Rectal smooth muscle tissue (tissue), 1 donor: ENCODE data around the gene GALNTL6.
"Not testable (repeated sequence)": the region's sequence is repeated elsewhere in the genome, so short reads cannot be mapped to it uniquely, and the experiment has no call there.

Experiments
- H3K27ac ChIP-seq: one replicate; pipeline ENCODE4 v1.7.0; 2013; ENCODE audit warnings: low read depth, low read length, inconsistent platforms
- H3K27me3 ChIP-seq: one replicate; pipeline ENCODE4 v1.7.0; 2013; ENCODE audit warnings: low read length; ENCODE audit not compliant: control insufficient read depth, insufficient read depth
- H3K36me3 ChIP-seq: one replicate; pipeline ENCODE4 v1.7.0; 2013; ENCODE audit warnings: low read length; ENCODE audit not compliant: control insufficient read depth, insufficient read depth
- H3K4me1 ChIP-seq: one replicate; pipeline ENCODE4 v1.7.0; 2013; ENCODE audit warnings: low read length; ENCODE audit not compliant: control insufficient read depth, insufficient read depth
- H3K4me3 ChIP-seq: one replicate; pipeline ENCODE4 v1.7.0; 2013; ENCODE audit warnings: low read length
- H3K9ac ChIP-seq: one replicate; pipeline ENCODE4 v1.7.0; 2013; ENCODE audit warnings: low read length

GALNTL6 gene

DNA sequence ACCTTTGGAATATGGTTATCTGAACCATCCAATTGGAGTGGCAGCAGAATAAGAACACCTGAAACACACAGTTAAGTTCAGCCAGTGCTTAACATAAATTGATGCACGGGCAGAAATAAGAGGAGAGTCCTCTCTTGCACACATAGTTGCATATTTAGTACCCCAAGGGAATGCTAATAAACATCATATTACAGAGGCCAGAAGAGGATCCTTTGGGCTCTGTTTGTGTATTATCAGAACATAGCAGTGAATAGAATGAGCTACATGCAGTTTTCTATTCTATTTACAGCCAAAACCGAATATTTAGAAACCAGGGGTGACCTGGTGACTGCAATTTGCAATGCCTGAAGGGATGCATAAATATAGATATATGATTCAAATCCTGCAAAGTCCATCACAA lies 1054.6 kb downstream of the GALNTL6 start:
- Histone ChIP-seq H3K27me3 (no peaks in the 10 kb centered on the region), H3K27ac (no peak overlapping the region), H3K4me1 (no peaks in the 10 kb centered on the region), H3K9ac (no peak overlapping the region), H3K36me3 (no peaks in the 10 kb centered on the region), H3K4me3 (no peak overlapping the region)

DNA sequence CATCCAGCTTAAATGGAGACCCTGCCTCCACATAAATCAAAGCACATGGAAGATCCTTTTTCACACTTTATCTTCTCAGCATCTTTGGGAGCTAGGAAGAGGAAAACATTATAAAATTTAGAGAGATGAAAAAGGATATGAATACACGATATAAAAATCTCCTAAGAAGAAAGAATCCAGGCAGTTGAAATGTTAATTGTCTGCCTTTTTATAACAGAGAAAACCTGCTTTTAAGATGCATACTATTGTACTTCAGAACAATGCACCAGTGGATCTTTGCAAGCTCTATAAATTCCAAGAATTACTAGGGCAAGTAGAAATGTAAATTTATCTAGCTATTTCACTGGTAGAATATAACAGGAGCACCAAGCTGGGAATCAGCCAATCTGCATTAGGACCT lies 1055.1 kb downstream of the GALNTL6 start:
- Histone ChIP-seq H3K4me1 (no peaks in the 10 kb centered on the region), H3K27me3 (no peaks in the 10 kb centered on the region), H3K4me3 (no peak overlapping the region), H3K27ac (no peak overlapping the region), H3K9ac (no peak overlapping the region), H3K36me3 (no peaks in the 10 kb centered on the region)

DNA sequence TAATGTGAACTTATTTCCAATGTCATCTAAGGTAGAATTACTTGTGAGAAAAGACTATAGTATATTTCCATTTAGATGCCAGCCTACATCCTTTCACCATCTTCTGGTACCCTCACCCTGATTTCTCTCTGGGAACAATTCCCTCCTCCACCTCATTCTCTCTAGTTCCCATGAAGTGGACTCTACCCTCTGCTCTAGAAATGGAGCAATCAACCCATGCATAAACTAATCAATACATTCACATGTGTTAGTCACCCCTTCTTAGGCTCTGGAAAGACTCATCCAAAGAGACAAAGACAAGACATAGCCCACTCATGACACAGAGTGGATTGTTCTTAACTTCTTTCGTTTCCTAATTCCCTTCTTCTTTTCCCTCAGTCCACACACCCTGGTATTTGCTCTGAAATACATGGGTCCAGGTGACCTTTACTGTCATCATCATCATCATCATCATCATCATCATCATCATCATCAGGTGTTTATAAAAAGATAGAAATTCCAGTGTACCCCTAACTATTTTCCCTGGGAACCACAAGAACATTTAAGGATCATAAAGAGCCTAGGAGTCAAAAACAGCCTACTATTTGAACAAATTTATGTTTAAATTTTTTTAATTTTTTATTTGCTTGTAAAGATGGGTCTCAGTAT lies 1056.5 kb downstream of the GALNTL6 start:
- no peaks in the 10 kb centered on the region for H3K27me3 ChIP-seq
- no peak overlapping the region for H3K9ac ChIP-seq
- H3K27ac ChIP-seq: no peak overlapping the region
- H3K4me1 ChIP-seq: no peaks in the 10 kb centered on the region
- no peak overlapping the region for H3K4me3 ChIP-seq
- no peaks in the 10 kb centered on the region for H3K36me3 ChIP-seq

DNA sequence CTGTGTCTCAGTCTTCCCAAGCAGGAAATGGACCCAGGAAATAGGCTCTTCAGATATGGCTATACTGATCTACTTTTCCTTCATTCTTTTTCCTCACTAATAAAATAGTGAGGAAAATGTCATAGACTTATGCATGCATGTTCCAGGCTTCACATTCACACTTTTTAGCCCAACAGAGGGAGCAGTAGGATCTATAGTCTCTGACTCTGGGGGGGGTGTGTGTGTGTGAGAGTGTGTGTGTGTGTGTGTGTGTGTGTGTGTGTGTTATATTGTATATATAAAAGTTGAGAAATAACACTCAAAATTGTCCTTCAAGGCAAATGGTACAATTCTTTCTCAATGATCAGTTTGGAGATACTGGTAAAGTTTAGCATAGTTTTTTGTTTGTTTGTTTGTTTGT lies 1058.2 kb downstream of the GALNTL6 start:
- H3K36me3 ChIP-seq: no peaks in the 10 kb centered on the region
- H3K9ac ChIP-seq: no peak overlapping the region
- H3K27ac ChIP-seq: no peak overlapping the region
- no peaks in the 10 kb centered on the region for H3K27me3 ChIP-seq
- H3K4me3 ChIP-seq: no peak overlapping the region
- no peaks in the 10 kb centered on the region for H3K4me1 ChIP-seq

DNA sequence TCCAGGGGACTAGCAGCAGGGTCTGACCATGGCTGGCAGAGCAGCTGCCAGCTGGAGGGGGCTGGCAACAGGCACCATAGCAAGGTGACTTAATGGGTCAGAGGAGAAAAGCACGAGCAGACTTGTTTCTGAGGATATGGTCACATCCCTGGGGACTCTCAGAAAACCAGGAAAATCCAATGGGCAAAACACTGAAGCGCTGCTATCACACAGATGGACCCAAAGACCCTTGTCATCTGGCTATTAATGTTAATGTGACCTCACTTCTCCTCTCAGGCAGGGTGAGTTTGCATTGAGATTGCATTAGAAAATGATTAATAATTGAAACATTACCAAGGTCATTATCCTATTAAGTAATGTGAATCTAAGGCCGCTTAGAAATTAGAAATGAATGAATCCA lies 1061.7 kb downstream of the GALNTL6 start:
- Histone ChIP-seq H3K4me3 (no peak overlapping the region), H3K27me3 (no peaks in the 10 kb centered on the region), H3K9ac (no peak overlapping the region), H3K36me3 (no peaks in the 10 kb centered on the region), H3K4me1 (no peaks in the 10 kb centered on the region), H3K27ac (no peak overlapping the region)

DNA sequence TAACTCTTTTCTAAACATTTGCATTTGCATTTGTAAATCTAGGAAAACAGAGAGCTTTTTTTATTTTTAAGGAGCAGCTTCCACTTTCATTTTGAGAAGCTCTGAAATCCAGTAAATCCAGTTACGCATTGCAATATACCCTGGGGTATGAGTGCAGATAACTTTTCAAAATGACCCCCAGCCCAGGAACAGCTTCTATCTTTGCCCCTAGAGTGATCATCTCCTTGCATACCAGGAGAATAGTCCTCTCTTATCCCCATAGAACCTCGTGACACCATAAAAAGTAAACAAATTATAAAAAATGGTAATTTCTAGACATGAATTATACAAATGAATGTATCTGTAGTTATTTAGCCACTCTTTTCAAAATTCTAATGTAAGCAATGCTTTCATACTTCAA lies 1063.2 kb downstream of the GALNTL6 start:
- Histone ChIP-seq H3K4me3 (no peak overlapping the region), H3K27me3 (no peaks in the 10 kb centered on the region), H3K9ac (no peak overlapping the region), H3K27ac (no peak overlapping the region), H3K4me1 (no peaks in the 10 kb centered on the region), H3K36me3 (no peaks in the 10 kb centered on the region)

DNA sequence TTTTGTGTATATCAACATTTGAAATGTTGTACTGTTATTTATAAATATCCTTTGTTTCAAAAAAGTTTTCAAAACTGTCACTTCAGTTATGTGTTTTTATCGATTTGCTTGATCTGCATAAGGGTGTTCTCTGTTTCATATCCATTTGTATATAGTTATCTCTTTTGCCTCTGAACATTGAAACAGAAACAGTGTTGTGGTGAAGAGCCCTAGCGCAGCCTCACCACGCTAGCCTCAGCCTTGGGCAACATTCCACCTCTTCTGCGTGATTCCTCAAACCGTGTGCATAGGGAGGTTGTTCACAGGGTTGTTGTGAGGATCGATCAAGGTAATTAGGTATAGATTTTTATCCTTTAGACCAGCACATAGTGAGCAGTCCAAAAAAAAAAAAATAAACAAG lies 1068.4 kb downstream of the GALNTL6 start:
- H3K4me1 ChIP-seq: no peaks in the 10 kb centered on the region
- no peak overlapping the region for H3K9ac ChIP-seq
- no peaks in the 10 kb centered on the region for H3K27me3 ChIP-seq
- no peaks in the 10 kb centered on the region for H3K36me3 ChIP-seq
- H3K4me3 ChIP-seq: no peak overlapping the region
- H3K27ac ChIP-seq: no peak overlapping the region

DNA sequence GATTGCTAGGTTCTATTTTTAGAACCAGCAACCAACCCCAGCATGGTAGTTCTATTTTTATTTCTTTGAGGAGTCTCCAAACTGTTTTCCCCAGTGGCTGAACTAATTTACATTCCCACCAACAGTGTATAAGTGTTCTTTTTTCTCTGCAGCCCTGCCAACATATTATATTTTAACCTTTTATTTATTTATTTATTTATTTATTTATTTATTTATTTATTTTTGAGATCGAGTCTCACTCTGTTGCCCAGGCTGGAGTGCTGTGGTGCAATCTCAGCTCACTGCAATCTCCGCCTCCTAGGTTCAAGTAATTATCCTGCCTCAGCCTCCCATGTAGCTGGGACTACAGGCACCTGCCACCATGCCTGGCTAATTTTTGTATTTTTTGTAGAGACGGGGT lies 1074.2 kb downstream of the GALNTL6 start:
- H3K9ac ChIP-seq, H3K36me3 ChIP-seq, H3K27me3 ChIP-seq, H3K4me1 ChIP-seq, H3K4me3 ChIP-seq, H3K27ac ChIP-seq: not testable (repeated sequence)

DNA sequence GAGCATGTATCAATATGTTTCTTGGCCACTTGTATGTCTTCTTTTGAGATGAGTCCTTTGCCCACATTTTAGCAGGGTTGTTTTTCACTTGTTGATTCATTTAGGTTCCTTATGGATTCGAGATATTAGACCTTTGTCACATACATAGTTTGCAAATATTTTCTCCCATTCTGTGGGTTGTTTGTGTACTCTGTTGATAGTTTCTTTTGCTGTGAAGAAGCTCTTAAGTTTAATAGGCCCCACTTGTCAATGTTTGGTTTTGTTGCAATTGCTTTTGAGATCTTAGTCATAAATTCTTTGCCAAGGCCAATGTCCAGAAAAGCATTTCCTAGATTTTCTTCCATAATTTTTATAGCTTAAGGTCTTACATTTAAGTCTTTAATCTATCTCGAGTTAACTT lies 1074.8 kb downstream of the GALNTL6 start:
- Histone ChIP-seq H3K36me3 (no peaks in the 10 kb centered on the region), H3K27me3 (no peaks in the 10 kb centered on the region)

DNA sequence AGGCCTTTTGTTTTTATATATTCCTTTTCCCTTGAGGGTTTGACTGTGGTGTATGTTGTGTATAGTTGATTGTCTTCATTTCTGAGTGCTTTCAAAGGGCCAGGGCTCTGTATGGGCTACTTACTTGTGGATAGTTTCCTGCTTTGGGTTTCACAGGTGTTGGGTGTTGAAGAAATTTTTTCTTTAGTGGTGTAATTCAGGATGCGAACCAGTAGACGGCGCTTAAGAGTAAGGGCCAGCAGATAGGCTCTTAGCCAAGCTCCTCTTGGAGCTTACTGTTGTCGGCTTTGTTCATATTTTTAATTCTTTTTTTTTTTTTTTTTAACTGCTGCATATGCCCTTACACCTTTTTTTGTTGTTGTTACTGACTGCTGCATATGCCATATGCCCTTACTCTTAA lies 1079.1 kb downstream of the GALNTL6 start:
- Histone ChIP-seq H3K9ac (no peak overlapping the region), H3K4me1 (no peaks in the 10 kb centered on the region), H3K27me3 (no peaks in the 10 kb centered on the region), H3K36me3 (no peaks in the 10 kb centered on the region), H3K4me3 (no peak overlapping the region), H3K27ac (no peak overlapping the region)

More for the DNA sequence above, 1074.8 kb downstream of the GALNTL6 start:
- Histone ChIP-seq H3K4me3 (no peak overlapping the region), H3K27ac (no peak overlapping the region), H3K9ac (no peak overlapping the region), H3K4me1 (no peaks in the 10 kb centered on the region)

DNA sequence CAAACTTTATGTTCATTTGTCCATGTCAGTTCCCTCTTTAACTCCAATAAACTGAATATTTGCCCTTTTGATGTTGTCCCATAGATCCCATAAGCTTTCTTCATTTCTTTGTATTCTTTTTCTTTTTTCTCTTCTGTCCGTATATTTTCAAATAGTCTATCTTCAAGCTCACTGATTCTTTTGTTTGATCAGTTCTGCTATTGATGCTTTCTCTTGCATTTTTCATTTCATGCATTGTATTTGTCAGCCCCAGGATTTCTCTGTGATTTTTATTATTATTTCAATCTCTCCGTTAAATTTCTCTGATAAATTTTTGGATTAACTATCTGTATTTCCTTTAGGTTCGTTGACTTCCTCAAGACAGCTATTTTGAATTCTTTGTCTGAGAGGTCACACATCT lies 1082.5 kb downstream of the GALNTL6 start:
- Histone ChIP-seq H3K27ac (no peak overlapping the region), H3K27me3 (no peaks in the 10 kb centered on the region), H3K4me3 (no peak overlapping the region), H3K4me1 (no peaks in the 10 kb centered on the region), H3K36me3 (no peaks in the 10 kb centered on the region), H3K9ac (no peak overlapping the region)

DNA sequence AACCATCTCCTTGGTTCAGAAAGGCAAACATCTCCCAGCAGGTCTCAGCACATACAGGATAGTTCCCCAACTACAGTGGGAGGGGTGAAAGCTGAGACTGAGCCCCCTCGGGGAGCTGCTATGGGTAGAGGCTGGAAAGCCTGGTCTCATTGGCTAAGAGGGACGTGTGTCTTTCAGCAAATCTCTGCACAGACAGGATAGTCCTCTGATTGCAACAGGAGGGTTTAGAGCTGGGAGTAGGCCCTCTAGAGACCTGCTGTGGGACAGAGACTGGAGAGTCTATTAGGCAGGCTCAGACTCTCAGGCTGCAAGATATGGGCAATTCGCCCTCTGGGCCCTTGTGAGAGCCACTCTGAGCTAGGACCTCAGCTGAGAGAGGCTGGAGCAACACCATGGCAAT lies 1083.8 kb downstream of the GALNTL6 start:
- no peaks in the 10 kb centered on the region for H3K4me1 ChIP-seq
- H3K4me3 ChIP-seq: no peak overlapping the region
- no peak overlapping the region for H3K9ac ChIP-seq
- no peaks in the 10 kb centered on the region for H3K27me3 ChIP-seq
- H3K27ac ChIP-seq: no peak overlapping the region
- H3K36me3 ChIP-seq: no peaks in the 10 kb centered on the region

DNA sequence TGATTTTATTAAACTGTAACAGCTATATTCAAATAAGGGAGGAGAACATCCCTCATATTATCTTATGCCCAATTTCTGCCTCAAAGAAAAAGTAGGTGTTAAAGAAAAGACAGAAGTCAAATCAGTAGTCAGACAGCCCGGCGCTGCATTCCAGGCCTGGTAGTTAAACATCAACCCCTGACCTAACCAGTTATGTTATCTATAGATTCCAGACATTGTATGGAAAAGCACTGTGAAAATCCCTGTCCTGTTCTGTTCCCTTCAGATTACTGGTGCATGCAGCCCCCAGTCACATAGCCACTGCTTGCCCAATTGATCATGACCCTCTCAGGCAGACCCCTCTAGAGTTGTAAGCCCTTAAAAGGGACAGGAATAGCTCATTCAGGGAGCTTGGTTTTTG lies 1085.5 kb downstream of the GALNTL6 start:
- H3K4me1 ChIP-seq: no peaks in the 10 kb centered on the region

More for the DNA sequence above, 1085.5 kb downstream of the GALNTL6 start:
- no peak overlapping the region for H3K9ac ChIP-seq
- no peak overlapping the region for H3K27ac ChIP-seq
- no peaks in the 10 kb centered on the region for H3K27me3 ChIP-seq
- H3K4me3 ChIP-seq: no peak overlapping the region
- H3K36me3 ChIP-seq: no peaks in the 10 kb centered on the region
